HG03521 (cell line): ENCODE data around the gene FOXF2.

Experiments
- ATAC-seq: cut with Tn5 transposase; IDR thresholded peaks from one replicate; pipeline ENCODE4 v1.9.1; 2021; ENCODE audit warnings: mild to moderate bottlenecking, moderate library complexity; ENCODE audit not compliant: unreplicated experiment

The FOXF2 gene

GRCh38 chr6:1390133-1390945 lies 963 bp downstream of the FOXF2 start:
- ATAC-seq, result no peak

- ATAC-seq, result no peak
Observed at GRCh38 chr6:1390946-1391799, 1.8 kb downstream of the FOXF2 start.

DNA sequence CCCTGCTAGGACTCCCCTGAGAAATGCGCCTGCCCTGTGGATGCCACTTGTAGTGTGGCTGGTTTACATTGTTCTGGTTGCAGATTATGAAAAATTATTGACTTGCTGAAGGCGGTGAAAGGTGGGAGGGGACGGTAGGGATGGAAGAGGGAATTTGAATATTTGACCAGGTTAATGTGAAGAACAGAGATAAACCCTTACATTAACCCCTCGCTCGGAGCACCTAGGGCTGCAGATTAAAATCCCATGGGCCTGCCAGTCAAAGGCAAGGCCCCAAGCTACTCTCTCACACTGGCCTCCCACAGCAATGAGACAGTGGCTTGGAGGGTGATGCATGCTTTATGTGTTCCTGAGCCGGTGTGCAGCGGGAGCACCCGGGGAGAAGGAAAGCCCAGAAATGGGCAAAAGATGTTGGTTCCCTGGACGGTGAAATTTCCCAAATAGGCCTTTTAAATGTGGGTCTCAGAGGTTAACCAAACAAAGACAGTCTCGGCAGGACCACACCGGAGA lies 2.5 kb downstream of the FOXF2 start:
- ATAC-seq, result no peak

DNA sequence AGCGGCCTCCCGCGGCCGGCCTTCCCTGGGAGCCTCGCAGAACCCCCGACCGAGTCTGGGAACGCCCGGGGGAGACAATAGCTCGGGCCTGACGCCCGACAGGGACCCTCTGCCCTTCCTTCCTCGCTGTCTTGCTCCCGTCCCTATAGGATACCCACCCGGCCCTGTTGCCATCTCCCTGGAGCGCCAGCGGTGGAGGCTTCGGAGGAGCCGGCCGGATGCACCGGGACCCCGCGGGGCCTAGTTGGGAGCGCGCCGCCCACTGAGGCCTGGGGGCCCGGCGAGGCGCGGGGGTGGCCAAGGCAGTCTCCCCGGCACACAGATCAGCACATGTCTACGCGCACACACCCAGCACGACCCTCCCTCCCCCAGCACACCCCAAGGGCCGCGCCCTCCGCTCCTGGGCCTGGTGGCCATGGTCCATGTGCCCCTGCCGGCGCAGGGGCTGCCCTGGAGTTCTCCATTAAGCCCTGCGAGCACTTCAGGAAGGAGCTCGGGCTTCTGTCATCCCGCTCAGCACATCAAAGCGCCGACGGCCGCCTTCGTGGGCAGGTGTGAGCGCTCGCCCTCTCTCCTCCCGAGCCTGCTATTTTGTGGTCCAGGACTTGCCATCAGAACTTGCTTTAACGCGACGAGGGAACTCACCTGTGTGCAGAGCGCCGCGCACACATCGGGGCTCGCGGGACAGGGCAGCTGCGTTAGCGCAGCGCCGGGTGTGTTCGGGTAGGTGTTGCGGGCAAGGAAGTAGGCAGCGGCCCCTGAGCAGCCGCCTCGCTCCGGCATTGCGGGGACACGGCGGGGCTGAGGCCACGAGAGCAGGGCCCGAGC lies 3.7 kb downstream of the FOXF2 start:
- ATAC-seq, result no peak

DNA sequence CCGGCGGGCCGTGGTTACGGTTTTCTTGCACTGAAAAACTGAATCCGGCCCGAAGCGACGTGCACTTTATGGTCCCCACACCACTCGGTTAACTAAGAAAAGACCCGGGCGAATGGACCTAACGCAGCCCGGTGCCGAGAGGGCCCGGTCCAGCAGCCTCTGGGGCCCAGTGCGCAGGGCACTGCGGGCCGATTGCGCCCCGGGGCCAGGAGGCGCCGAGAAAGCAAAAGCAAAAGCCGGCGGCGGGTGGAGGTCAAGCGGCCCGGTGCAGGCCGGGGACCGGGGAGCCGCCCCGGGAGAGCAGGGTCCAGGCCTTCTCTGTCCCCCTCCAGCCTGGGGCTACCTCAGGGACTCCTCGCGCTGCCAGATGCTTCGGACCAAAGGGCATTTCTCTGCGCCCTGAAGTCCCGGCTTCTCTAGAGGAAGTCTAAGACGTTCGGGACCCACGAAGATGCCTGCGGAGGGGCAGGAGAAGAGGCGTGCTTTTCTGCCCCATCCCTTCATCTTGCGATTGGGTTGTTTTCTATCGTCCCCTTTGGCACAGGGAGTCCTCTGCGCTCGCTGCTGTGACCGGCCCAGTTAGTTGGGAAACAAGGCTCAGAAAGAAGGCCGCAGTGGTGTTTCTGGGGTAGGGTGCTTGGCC lies 4.4 kb downstream of the FOXF2 start:
- ATAC-seq, result no peak

DNA sequence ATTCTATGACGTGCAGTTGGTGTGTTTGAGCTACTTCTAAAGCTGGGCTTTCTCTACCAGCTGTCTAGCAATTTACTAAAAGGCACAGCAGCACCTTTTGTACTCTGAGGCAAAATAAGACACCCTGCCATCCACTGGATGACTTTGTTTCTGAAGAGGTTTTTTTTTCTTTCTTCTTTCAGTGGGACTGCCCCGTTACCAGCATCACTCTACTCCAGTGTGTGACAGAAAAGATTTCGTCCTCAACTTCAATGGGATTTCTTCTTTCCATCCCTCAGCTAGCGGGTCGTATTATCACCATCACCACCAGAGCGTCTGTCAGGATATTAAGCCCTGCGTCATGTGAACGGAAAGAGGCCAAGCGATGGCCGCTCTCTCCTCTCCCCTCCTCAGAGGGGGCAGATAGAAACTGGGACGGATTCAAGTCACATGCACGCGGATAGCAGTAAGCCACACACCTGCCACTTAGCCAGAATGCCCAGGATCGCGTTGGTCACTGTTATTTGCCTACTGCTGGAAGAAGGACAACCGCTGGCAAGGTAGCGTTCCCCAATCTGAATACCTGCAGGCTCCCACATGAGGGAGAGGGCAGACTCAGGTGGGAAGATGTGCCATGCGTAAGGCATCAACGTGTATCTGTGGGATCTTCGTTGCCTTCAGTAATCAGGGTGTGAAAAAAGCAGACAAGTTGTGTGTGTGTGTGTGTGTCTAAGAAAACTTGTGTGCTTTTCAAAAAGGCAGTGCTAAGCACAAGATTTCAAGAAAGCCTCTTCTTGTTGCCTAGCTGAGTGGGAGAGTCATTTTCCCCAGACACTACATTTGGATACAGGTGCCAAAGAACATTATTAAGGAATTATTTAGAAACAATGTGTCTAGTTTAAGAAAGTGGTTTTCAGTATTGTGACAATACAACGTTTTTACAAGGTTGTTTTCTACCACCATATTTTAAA lies 5.4 kb downstream of the FOXF2 start:
- no peak for ATAC-seq

DNA sequence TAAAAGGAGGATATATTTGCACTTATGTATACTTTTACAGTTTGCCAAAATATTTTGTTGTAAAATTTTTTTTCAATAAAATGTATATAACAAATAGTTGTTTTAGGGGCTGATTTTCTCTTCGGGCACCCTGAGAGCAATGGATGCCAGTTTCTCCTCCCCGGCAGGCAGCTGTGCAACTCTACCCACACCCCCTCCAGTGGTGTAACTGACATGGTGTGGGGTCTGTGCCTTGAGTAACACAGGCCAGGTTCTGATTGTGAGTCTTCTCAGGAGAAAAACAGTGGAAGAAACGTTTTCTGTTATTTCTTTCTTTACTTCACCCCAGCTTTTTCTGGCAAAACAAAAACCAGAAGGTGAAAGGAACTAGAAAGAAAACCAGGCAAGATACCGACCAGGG lies 6.1 kb downstream of the FOXF2 start:
- no peak for ATAC-seq

- no peak for ATAC-seq
Observed at GRCh38 chr6:1395941-1396908, 6.8 kb downstream of the FOXF2 start.

- ATAC-seq, result no peak
Observed at GRCh38 chr6:1396952-1397868, 7.8 kb downstream of the FOXF2 start.

DNA sequence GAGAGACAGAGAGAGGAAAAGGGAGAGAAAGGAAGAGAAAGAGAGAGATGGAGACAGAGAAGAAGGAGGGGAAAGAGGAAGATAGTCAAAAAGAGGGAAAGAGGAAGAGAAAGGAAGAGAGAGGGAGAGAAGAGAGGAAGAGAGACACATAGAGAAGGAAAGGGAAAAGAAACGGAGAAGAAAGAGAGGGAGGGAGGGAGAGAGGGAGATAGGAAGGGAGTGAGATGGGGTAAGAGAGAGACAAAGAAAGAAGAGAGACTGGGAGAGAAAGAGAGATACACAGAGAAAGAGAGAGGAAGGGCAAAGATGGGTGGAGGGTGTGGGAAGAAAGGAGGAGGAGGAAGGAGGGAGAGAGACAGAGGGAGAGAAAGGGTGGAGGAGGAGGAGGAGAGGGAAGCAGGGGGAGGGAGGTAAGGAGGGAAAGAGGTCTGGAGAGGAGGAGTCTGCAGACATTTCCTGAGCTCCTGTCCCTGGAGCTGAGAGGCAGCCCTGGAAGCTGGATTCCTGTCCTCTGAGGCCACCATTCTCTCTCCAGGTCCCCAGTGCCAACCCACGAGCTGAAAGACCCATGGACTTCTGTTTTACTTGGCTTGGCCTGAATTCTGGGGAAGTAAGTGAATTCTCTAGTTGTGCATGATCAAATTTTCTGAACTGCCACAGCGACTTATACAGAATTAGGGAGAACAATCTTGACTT lies 9.9 kb downstream of the FOXF2 start:
- ATAC-seq, result no peak

DNA sequence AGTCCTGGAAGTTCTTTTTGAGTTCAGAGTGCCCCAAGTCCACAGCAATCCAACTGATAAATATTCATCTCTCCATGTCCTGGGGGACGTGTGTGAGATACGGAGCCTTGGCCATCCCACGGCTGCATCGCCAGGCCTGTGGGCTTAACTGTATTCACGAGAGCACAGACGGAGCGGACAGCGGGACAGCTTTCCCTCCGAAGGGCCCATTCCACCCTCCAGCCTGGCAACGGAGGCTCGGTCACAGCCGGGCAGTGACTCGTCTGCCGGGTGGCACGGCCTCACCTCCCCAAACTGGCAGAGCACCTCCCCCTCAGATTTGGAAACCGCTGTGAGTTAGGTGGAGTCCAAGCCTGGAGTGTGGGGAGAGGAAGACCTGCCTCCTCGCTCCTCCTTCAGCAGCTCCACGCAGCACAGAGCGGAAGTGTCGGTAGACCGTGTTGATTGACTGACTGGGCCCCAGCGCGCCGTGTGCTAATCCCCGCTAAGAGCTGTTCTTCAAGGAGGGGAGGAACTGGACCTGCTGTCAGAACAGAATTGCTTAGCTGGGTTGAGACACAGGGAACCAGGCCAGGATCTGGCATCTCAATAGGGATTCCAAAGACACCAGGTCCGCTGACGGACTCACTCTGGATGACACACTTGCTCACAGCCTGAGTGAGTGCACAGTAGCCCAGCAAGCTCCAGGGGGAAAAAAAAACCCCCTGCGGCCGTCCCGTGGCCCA lies 10.9 kb downstream of the FOXF2 start:
- ATAC-seq, result no peak

DNA sequence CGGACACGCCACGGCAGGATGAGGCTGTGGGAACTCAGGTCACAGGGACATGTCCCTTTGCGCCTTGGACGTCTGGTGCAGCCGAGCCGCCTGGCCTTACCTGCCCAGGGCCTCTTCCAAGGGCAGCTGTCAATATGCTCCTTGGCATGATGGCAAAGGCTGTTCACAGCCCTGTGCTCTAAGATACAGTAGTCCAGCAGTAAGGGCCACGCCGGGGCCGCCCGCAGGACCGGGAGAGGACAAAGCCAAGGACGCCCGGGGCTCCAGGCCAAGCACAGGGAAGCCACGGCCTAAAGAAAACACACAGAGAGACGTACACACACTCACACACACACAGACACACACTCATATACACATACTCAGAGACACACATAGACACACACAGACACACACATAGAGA lies 13.0 kb downstream of the FOXF2 start:
- no peak for ATAC-seq

DNA sequence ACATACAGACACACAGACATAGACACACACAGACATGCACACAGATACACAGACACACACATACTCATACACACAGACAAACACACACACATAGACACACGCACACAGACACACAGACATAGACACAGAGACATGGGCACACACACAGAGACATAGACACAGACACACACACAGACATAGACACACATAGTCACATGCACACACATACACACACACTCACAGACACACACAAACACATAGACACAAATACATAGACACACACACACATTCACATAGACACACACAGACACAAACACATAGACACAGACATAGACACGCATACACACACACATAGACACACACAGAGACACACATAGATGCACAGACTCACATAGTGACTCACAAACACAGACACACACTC lies 13.5 kb downstream of the FOXF2 start:
- no peak for ATAC-seq

- ATAC-seq, result no peak
Observed at GRCh38 chr6:1403851-1404712, 14.7 kb downstream of the FOXF2 start.

DNA sequence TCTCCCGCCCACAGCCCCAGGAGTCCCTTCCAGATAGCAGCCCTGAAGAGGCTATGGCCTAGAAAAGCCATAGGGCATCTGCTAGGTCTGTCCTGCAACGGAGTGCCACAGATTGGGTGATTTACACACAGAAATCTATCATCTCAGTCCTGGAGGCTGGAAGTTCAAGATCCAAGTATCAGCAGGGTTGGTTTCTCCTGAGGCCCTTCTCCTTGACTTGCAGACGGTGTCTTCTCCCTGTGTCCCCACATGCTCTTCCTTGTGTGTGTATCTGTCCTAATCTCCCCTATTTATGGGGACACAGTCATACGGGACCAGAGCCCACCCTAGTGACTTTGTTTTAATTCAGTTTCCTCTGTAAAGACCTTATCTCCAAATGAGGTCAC lies 15.3 kb downstream of the FOXF2 start:
- ATAC-seq, result no peak
